PC-3 (cell line): ENCODE measurements around the gene TPRG1. TPM values are rescaled to one million over a fixed set of nuclear protein-coding genes. Genes with fewer than 3 reads are reported as not detected.

Source experiments
- ATAC-seq: fragments of 200-7000 bp; cut with Tn5 transposase; 2 replicates; pipeline ENCODE4 v1.9.1; 2020; ENCODE audit warnings: mild to moderate bottlenecking, moderate library complexity
- BruUV-seq: library from RNA; stranded (reverse); fragments of 400-500 nt; replicated peaks from 2 replicates; lab custom pipeline; 2021; lab: Mats Ljungman, UMichigan
- CTCF ChIA-PET: fragments of 300-600 bp; sonication (Branson Sonifier 250); formaldehyde crosslinking; loops from one replicate; lab custom pipeline; 2022; ENCODE audit warnings: antibody characterized with exemption; lab: Charles Lee
- POLR2A ChIA-PET: fragments of 300-600 bp; sonication (Branson Sonifier 250); formaldehyde crosslinking; loops from one replicate; lab custom pipeline; 2022; ENCODE audit warnings: antibody characterized with exemption; ENCODE audit not compliant: unreplicated experiment; lab: Charles Lee
- DNase-seq: peaks from one replicate; pipeline ENCODE4 v3.0.0-alpha.2; 2015
- H2AFZ ChIP-seq: fragments of 300-600 bp; sonication (generic); 2 replicates; pipeline ENCODE4 v1.6.0; 2016; ENCODE audit warnings: antibody characterized with exemption, low read length
- H3F3A ChIP-seq: fragments of 300-600 bp; sonication (generic); one replicate; pipeline ENCODE4 v1.6.0; 2017; ENCODE audit warnings: antibody characterized with exemption, low read length, control low read depth, mild to moderate bottlenecking; ENCODE audit not compliant: unreplicated experiment
- H3K27ac ChIP-seq: fragments of 300-600 bp; sonication (generic); 2 replicates; pipeline ENCODE4 v1.5.1; 2016; ENCODE audit warnings: mild to moderate bottlenecking, low read length
- H3K27me3 ChIP-seq: fragments of 300-600 bp; sonication (generic); 2 replicates; pipeline ENCODE4 v1.6.1; 2016; ENCODE audit warnings: low read length, mixed read lengths
- H3K36me3 ChIP-seq: fragments of 300-600 bp; sonication (generic); 2 replicates; pipeline ENCODE4 v1.6.1; 2016; ENCODE audit warnings: low read depth, mixed run types, low read length, mixed read lengths
- H3K4me1 ChIP-seq: fragments of 300-600 bp; sonication (generic); 2 replicates; pipeline ENCODE4 v1.5.1; 2016; ENCODE audit warnings: low read length; ENCODE audit not compliant: insufficient read depth
- H3K4me2 ChIP-seq: fragments of 300-600 bp; sonication (generic); 2 replicates; pipeline ENCODE4 v1.6.0; 2016; ENCODE audit warnings: low read length
- H3K4me3 ChIP-seq: fragments of 300-600 bp; sonication (generic); 2 replicates; pipeline ENCODE4 v1.5.1; 2016; ENCODE audit warnings: mild to moderate bottlenecking, low read length, mixed read lengths
- H3K79me2 ChIP-seq: fragments of 300-600 bp; sonication (generic); 2 replicates; pipeline ENCODE4 v1.6.1; 2017; ENCODE audit warnings: low read length, mixed read lengths
- H3K9ac ChIP-seq: fragments of 300-600 bp; sonication (generic); 2 replicates; pipeline ENCODE4 v1.6.0; 2016; ENCODE audit warnings: mild to moderate bottlenecking, low read length
- H3K9me2 ChIP-seq: fragments of 300-600 bp; sonication (generic); replicated peaks from 2 replicates; pipeline ENCODE4 v1.6.1; 2016; ENCODE audit warnings: mixed run types, low read length, mixed read lengths
- H3K9me3 ChIP-seq: fragments of 300-600 bp; sonication (generic); 2 replicates; pipeline ENCODE4 v1.6.1; 2016; ENCODE audit warnings: low read length, mixed read lengths
- H4K20me1 ChIP-seq: fragments of 300-600 bp; sonication (generic); 2 replicates; pipeline ENCODE4 v1.6.1; 2016; ENCODE audit warnings: low read length, mixed read lengths
- CTCF ChIP-seq: fragments of 300-600 bp; sonication (generic); conservative IDR thresholded peaks from 2 replicates; pipeline ENCODE4 v1.5.1; 2017; ENCODE audit warnings: antibody characterized with exemption, low read depth, mild to moderate bottlenecking, low read length
- EZH2 ChIP-seq: fragments of 300-600 bp; sonication (generic); IDR thresholded peaks from one replicate; pipeline ENCODE4 v1.6.1; 2017; ENCODE audit warnings: antibody characterized with exemption, mild to moderate bottlenecking, low read length; ENCODE audit not compliant: unreplicated experiment
- EZH2phosphoT487 ChIP-seq: fragments of 300-600 bp; sonication (generic); IDR thresholded peaks from 2 replicates; pipeline ENCODE4 v1.6.1; 2018; ENCODE audit warnings: mild to moderate bottlenecking, antibody characterized with exemption, low read length, borderline replicate concordance
- intact Hi-C: fragments of 100-400 bp; cut with micrococcal nuclease; formaldehyde crosslinking; loops from 2 replicates; pipeline ENCODE4 v1.9.0; 2023
- total RNA-seq: library from RNA; depleted of rRNA; stranded (reverse); fragments of >200 nt; gene quantifications from 2 replicates; pipeline ENCODE4 v1.2.3, GENCODE V29; 2014

TPRG1 gene
- total RNA-seq, 1 experiment from 2014 or later = 1.2 TPM

DNA sequence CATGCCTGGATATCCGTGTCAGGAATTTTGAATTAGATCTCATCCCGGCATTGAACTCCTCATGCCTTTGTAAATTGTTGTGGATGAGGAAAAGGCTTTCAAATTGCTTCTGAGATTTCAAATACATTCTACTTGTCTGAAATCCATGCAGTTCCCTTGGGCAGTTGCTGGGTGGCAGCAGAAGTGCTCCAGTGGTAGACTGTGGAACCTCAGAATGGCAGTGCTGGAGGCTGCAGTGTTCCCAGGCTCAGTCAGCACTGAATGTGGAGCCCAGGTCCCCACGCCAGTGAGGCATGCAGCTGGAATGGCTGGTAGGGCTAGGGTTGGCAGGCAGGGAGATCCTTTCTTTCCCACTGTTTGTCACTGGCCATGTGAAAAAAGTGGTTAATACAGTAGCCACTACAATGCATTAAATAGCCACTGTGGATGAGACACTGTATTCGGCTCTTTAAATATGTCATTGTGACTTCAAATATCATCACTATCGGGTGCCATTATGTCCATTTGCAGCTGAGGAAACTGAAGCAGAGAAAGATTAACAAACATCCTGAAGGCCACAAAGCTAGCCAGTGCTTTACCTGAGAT, 98.6 kb downstream of the TPRG1 start:
- Histone ChIP-seq H3K27ac (peak overlapping the region; percentile 38), H3K4me2 (peak overlapping the region; percentile 4; the same call in 1 of the 2 replicates), H2AFZ (peak overlapping the region; percentile 33; the same call in 1 of the 2 replicates)

DNA sequence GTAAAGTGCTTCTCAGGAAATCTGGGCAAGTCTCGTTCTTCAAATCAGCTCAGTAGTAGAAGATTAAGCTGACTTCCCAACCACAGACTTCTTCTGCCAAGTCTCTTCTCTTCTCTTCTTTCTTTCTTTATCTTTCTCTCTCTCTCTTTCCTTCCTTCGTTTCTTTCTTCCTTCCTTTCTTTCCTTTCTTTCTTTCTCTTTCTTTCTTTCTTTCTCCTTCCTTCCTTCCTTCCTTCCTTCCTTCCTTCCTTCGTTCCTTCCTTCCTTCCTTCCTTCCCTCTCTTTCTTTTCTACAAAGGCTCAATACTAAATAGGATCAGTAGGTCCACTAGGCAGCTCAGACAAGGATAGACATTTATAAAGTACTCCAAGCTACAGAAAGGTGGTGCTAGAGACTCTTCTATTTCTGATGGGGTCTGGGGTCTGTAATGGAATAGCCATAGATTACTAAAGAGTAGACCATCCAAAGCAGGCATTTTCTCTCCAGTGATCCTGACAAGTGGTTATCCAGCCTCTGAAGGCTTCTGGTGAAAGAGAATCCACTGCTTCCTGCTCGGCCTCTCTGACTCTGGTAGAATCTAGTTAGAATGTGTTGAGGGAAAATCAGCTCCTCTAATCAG, 100.8 kb downstream of the TPRG1 start:
- CTCF ChIA-PET = interaction anchor here (0.9 to 1.8 kb wide), 6 partner anchors 20 to 676 kb away, joined by 3 to 11 read pairs (median 4); no protein-coding TSS in a partner anchor

More for the DNA sequence above, 98.6 kb downstream of the TPRG1 start:
- TF ChIP-seq CTCF (peak; percentile 94), EZH2phosphoT487 (no peak), EZH2 (no peak)
- DNase-seq (peak; percentile 93), ATAC-seq (peak; percentile 86)
- BruUV-seq = no TSS peak
- intact Hi-C loops = loop anchor here (1.0 to 10.0 kb wide), 9 partner anchors 34 to 678 kb away; no protein-coding TSS in a partner anchor
- peaks cover 61% of the 10 kb centered on the region for H3K4me1 ChIP-seq
- ChIA-PET CTCF (interaction anchor here (0.6 to 1.7 kb wide), 2 partner anchors 61 to 678 kb away, joined by 3 to 5 read pairs; no protein-coding TSS in a partner anchor), POLR2A (interaction anchor here (0.8 kb wide), 1 partner anchor 35 kb away, joined by 3 read pairs; no protein-coding TSS in a partner anchor)
- no peaks in the 10 kb centered on the region for H3K9me2 ChIP-seq
- no peaks in the 10 kb centered on the region for H3K27me3 ChIP-seq
- no peaks in the 10 kb centered on the region for H3K9me3 ChIP-seq
- H3K79me2 ChIP-seq = no peaks in the 10 kb centered on the region
- H3K9ac ChIP-seq = peak overlapping the region; percentile 14; the same call in 1 of the 2 replicates
- H4K20me1 ChIP-seq = no peaks in the 10 kb centered on the region
- no peak overlapping the region for H3K4me3 ChIP-seq
- H3K36me3 ChIP-seq = no peaks in the 10 kb centered on the region
- H3F3A ChIP-seq = no peaks in the 10 kb centered on the region

More for the DNA sequence above, 100.8 kb downstream of the TPRG1 start:
- TF ChIP-seq EZH2phosphoT487 = no peak
- peak; percentile 87 for TF ChIP-seq CTCF
- no peak overlapping the region for H3K4me3 ChIP-seq
- H3K27ac ChIP-seq = peak overlapping the region; percentile 39
- H2AFZ ChIP-seq = no peak overlapping the region
- no peaks in the 10 kb centered on the region for H3F3A ChIP-seq
- DNase-seq (peak; percentile 67), ATAC-seq (peak; percentile 13; the same call in 1 of the 2 replicates)
- intact Hi-C loops = loop anchor here (1.0 to 10.0 kb wide), 4 partner anchors 291 to 550 kb away; no protein-coding TSS in a partner anchor
- H3K27me3 ChIP-seq = no peaks in the 10 kb centered on the region
- peaks cover 80% of the 10 kb centered on the region for H3K4me1 ChIP-seq
- H3K36me3 ChIP-seq = no peaks in the 10 kb centered on the region
- POLR2A ChIA-PET = no interaction called here
- no peak overlapping the region for H3K9ac ChIP-seq
- no TSS peak for BruUV-seq
- H3K79me2 ChIP-seq = no peaks in the 10 kb centered on the region
- no peaks in the 10 kb centered on the region for H3K9me2 ChIP-seq
- no peaks in the 10 kb centered on the region for H3K9me3 ChIP-seq
- no peak overlapping the region for H3K4me2 ChIP-seq
- no peaks in the 10 kb centered on the region for H4K20me1 ChIP-seq
